HG03342 (cell line): Measurements from ENCODE around the gene ADGB.
"Not testable (repeated sequence)": the region's sequence is repeated elsewhere in the genome, so short reads cannot be mapped to it uniquely, and the experiment has no call there.

ENCODE experiments used
- ATAC-seq: cut with Tn5 transposase; IDR thresholded peaks from one replicate; pipeline ENCODE4 v1.9.1; 2021; ENCODE audit warnings: mild to moderate bottlenecking, moderate library complexity; ENCODE audit not compliant: unreplicated experiment

The ADGB gene

GRCh38 chr6:146753306-146753705 is 154.5 kb downstream of the ADGB start:
- no peak for ATAC-seq

GRCh38 chr6:146767632-146768031 is 168.9 kb downstream of the ADGB start:
- ATAC-seq = no peak

GRCh38 chr6:146768722-146769121 is 169.9 kb downstream of the ADGB start:
- no peak for ATAC-seq

GRCh38 chr6:146770275-146770964 is 171.6 kb downstream of the ADGB start:
- peak; percentile 19 for ATAC-seq

- peak; percentile 64 for ATAC-seq
Observed at GRCh38 chr6:146770965-146771735, 172.4 kb downstream of the ADGB start.

- ATAC-seq = no peak
Observed at GRCh38 chr6:146775220-146775619, 176.4 kb downstream of the ADGB start.

GRCh38 chr6:146781836-146782235 is 183.1 kb downstream of the ADGB start:
- ATAC-seq = no peak

- ATAC-seq = peak; percentile 96
Observed at GRCh38 chr6:146785001-146785585, 186.3 kb downstream of the ADGB start.

GRCh38 chr6:146787876-146788508 is 189.2 kb downstream of the ADGB start:
- no peak for ATAC-seq

GRCh38 chr6:146790561-146791091 is 191.9 kb downstream of the ADGB start:
- ATAC-seq = no peak

GRCh38 chr6:146791930-146792329 is 193.2 kb downstream of the ADGB start:
- no peak for ATAC-seq

- not testable (repeated sequence) for ATAC-seq
Observed at GRCh38 chr6:146793218-146793617, 194.4 kb downstream of the ADGB start.

GRCh38 chr6:146795479-146796133 is 196.8 kb downstream of the ADGB start:
- ATAC-seq = no peak

- not testable (repeated sequence) for ATAC-seq
Observed at GRCh38 chr6:146803167-146803566, 204.4 kb downstream of the ADGB start.

GRCh38 chr6:146803601-146804000 is 204.8 kb downstream of the ADGB start:
- no peak for ATAC-seq

- ATAC-seq = no peak
Observed at GRCh38 chr6:146805546-146806325, 207.0 kb downstream of the ADGB start.

GRCh38 chr6:146809014-146809413 is 210.2 kb downstream of the ADGB start:
- ATAC-seq = not testable (repeated sequence)

- not testable (repeated sequence) for ATAC-seq
Observed at GRCh38 chr6:146812811-146813321, 214.1 kb downstream of the ADGB start.

- no peak for ATAC-seq
Observed at GRCh38 chr6:146813554-146813953, 214.8 kb downstream of the ADGB start.
